T-helper 2 cell treated with Interferon-gamma antibody and Interleukin-4, amounts not matched to agents 5 μg/mL and 100 μg/mL, for 36 hours (primary cell): ENCODE data around the gene C3orf52.

Experiments used
- DNase-seq: peaks from one replicate; pipeline ENCODE4 v3.0.0; 2021; ENCODE audit warnings: low spot score
- H3K27ac Mint-ChIP-seq: one replicate; pipeline ENCODE4 v1.8.0; 2021; ENCODE audit warnings: mild to moderate bottlenecking, mixed read lengths
- H3K27me3 Mint-ChIP-seq: one replicate; pipeline ENCODE4 v1.8.0; 2021; ENCODE audit warnings: low read depth, mixed read lengths
- H3K36me3 Mint-ChIP-seq: one replicate; pipeline ENCODE4 v1.8.0; 2021; ENCODE audit warnings: low read depth, mixed read lengths
- H3K4me1 Mint-ChIP-seq: one replicate; pipeline ENCODE4 v1.8.0; 2021; ENCODE audit warnings: low read depth, mixed read lengths
- H3K4me3 Mint-ChIP-seq: one replicate; pipeline ENCODE4 v1.8.0; 2022; ENCODE audit warnings: mild to moderate bottlenecking, moderate library complexity, mixed read lengths
- H3K9me3 Mint-ChIP-seq: one replicate; pipeline ENCODE4 v1.8.0; 2021; ENCODE audit warnings: mixed read lengths

C3orf52 gene

GRCh38 chr3:112117841-112118571 is 31.8 kb downstream of the C3orf52 start:
- H3K4me3 Mint-ChIP-seq: no peak overlapping the region
- no peaks in the 10 kb centered on the region for H3K27me3 Mint-ChIP-seq

GRCh38 chr3:112119962-112120836 is 34.0 kb downstream of the C3orf52 start:
- Mint-ChIP-seq H3K4me1 (peaks cover 31% of the 10 kb centered on the region), H3K4me3 (peak overlapping the region; percentile 57)

More at GRCh38 chr3:112117841-112118571, 31.8 kb downstream of the C3orf52 start:
- no peak for DNase-seq
- H3K9me3 Mint-ChIP-seq: no peaks in the 10 kb centered on the region
- peaks cover 37% of the 10 kb centered on the region for H3K4me1 Mint-ChIP-seq
- H3K36me3 Mint-ChIP-seq: peaks cover 32% of the 10 kb centered on the region
- H3K27ac Mint-ChIP-seq: peak overlapping the region; percentile 7

GRCh38 chr3:112121577-112122547 is 35.7 kb downstream of the C3orf52 start:
- Mint-ChIP-seq H3K27me3 (no peaks in the 10 kb centered on the region), H3K4me1 (peaks cover 44% of the 10 kb centered on the region), H3K4me3 (no peak overlapping the region), H3K27ac (no peak overlapping the region), H3K9me3 (no peaks in the 10 kb centered on the region), H3K36me3 (peaks cover 39% of the 10 kb centered on the region)
- no peak for DNase-seq

More at GRCh38 chr3:112119962-112120836, 34.0 kb downstream of the C3orf52 start:
- no peaks in the 10 kb centered on the region for H3K27me3 Mint-ChIP-seq
- H3K27ac Mint-ChIP-seq: peak overlapping the region; percentile 49
- DNase-seq: no peak
- H3K36me3 Mint-ChIP-seq: peaks cover 38% of the 10 kb centered on the region
- H3K9me3 Mint-ChIP-seq: no peaks in the 10 kb centered on the region

- DNase-seq: no peak
- peaks cover 38% of the 10 kb centered on the region for H3K36me3 Mint-ChIP-seq
- H3K27me3 Mint-ChIP-seq: no peaks in the 10 kb centered on the region
- H3K4me1 Mint-ChIP-seq: peaks cover 47% of the 10 kb centered on the region
- no peak overlapping the region for H3K27ac Mint-ChIP-seq
- H3K9me3 Mint-ChIP-seq: no peaks in the 10 kb centered on the region
- H3K4me3 Mint-ChIP-seq: no peak overlapping the region
These were observed 36.7 kb downstream of the C3orf52 start for GRCh38 chr3:112122870-112123269.

GRCh38 chr3:112123548-112123947 is 37.4 kb downstream of the C3orf52 start:
- Mint-ChIP-seq H3K4me3 (no peak overlapping the region), H3K9me3 (no peaks in the 10 kb centered on the region), H3K27me3 (no peaks in the 10 kb centered on the region), H3K36me3 (peaks cover 37% of the 10 kb centered on the region), H3K4me1 (peaks cover 52% of the 10 kb centered on the region), H3K27ac (no peak overlapping the region)
- no peak for DNase-seq

- Mint-ChIP-seq H3K4me1 (peaks cover 53% of the 10 kb centered on the region), H3K36me3 (peaks cover 30% of the 10 kb centered on the region), H3K27ac (no peak overlapping the region), H3K9me3 (no peaks in the 10 kb centered on the region), H3K27me3 (no peaks in the 10 kb centered on the region), H3K4me3 (no peak overlapping the region)
- DNase-seq: no peak
These were observed 38.9 kb downstream of the C3orf52 start for GRCh38 chr3:112124907-112125607.

GRCh38 chr3:112126511-112126911 is 40.3 kb downstream of the C3orf52 start:
- Mint-ChIP-seq H3K27ac (no peak overlapping the region), H3K27me3 (no peaks in the 10 kb centered on the region), H3K4me3 (peak overlapping the region; percentile 72), H3K4me1 (peaks cover 55% of the 10 kb centered on the region), H3K9me3 (no peaks in the 10 kb centered on the region), H3K36me3 (peaks cover 30% of the 10 kb centered on the region)
- DNase-seq: no peak

GRCh38 chr3:112127522-112128494 is 41.6 kb downstream of the C3orf52 start:
- Mint-ChIP-seq H3K27ac (peak overlapping the region; percentile 6), H3K27me3 (no peaks in the 10 kb centered on the region), H3K9me3 (no peaks in the 10 kb centered on the region), H3K36me3 (peaks cover 24% of the 10 kb centered on the region), H3K4me1 (peaks cover 61% of the 10 kb centered on the region), H3K4me3 (peak overlapping the region; percentile 72)
- no peak for DNase-seq

- Mint-ChIP-seq H3K27me3 (no peaks in the 10 kb centered on the region), H3K9me3 (no peaks in the 10 kb centered on the region), H3K4me1 (peaks cover 73% of the 10 kb centered on the region), H3K27ac (peak overlapping the region; percentile 72), H3K4me3 (peak overlapping the region; percentile 24), H3K36me3 (peaks cover 17% of the 10 kb centered on the region)
- peak; percentile 25 for DNase-seq
These were observed 42.9 kb downstream of the C3orf52 start for GRCh38 chr3:112128843-112129727.

GRCh38 chr3:112129925-112130637 is 43.9 kb downstream of the C3orf52 start:
- DNase-seq: no peak
- H3K4me3 Mint-ChIP-seq: no peak overlapping the region
- H3K4me1 Mint-ChIP-seq: peaks cover 82% of the 10 kb centered on the region
- no peaks in the 10 kb centered on the region for H3K27me3 Mint-ChIP-seq
- no peak overlapping the region for H3K27ac Mint-ChIP-seq
- H3K9me3 Mint-ChIP-seq: no peaks in the 10 kb centered on the region
- H3K36me3 Mint-ChIP-seq: peaks cover 11% of the 10 kb centered on the region

GRCh38 chr3:112130638-112130993 is 44.4 kb downstream of the C3orf52 start:
- Mint-ChIP-seq H3K36me3 (peaks cover 7% of the 10 kb centered on the region), H3K4me1 (peaks cover 84% of the 10 kb centered on the region), H3K9me3 (no peaks in the 10 kb centered on the region), H3K27ac (no peak overlapping the region), H3K4me3 (no peak overlapping the region), H3K27me3 (no peaks in the 10 kb centered on the region)
- no peak for DNase-seq
